Posterior cingulate gyrus (tissue), 11 donors: ENCODE data around the gene MRPL30.
"Not testable (repeated sequence)": the region's sequence is repeated elsewhere in the genome, so short reads cannot be mapped to it uniquely, and the experiment has no call there.

ENCODE experiments used
- DNase-seq, 10 donors: peaks; one replicate each; pipeline versions ENCODE4 v3.0.0 to v3.0.0-alpha.2; 2020 to 2021; ENCODE audit warnings: mixed read lengths in 3 of 10
- intact Hi-C: fragments of 100-400 bp; cut with DNase I; formaldehyde crosslinking; loops from one replicate; pipeline ENCODE4 v1.15.1; 2023

MRPL30 gene

GRCh38 chr2:99181624-99182000 lies 628 bp downstream of the MRPL30 start:
- no peak for DNase-seq
- intact Hi-C loops = loop anchor here (1.0 to 2.0 kb wide), 3 partner anchors 27 to 309 kb away; partner anchors contain the start of genes LIPT1, REV1, TSGA10 and TXNDC9

GRCh38 chr2:99183025-99183424 lies 2.0 kb downstream of the MRPL30 start:
- DNase-seq = no peak
- intact Hi-C loops = no loop called here

DNA sequence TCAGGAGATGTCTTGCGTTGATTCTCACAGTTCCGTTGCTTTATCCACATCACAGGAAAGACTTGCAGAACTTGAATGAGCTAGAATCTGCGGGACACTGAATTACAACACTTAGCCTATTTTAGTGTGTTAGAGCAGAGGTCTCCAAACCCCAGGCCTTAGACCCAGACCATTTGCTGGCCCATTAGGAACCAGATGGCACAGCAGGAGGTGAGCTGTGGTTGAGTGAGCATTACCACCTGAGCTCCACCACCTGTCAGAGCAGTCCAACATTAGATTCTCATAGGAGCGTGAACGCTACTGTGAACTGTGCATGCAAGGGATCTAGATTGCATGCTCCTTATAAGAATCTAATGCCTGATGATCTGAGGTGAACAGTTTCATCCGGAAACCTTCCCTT lies 3.8 kb downstream of the MRPL30 start:
- intact Hi-C loops = no loop called here
- no peak for DNase-seq

DNA sequence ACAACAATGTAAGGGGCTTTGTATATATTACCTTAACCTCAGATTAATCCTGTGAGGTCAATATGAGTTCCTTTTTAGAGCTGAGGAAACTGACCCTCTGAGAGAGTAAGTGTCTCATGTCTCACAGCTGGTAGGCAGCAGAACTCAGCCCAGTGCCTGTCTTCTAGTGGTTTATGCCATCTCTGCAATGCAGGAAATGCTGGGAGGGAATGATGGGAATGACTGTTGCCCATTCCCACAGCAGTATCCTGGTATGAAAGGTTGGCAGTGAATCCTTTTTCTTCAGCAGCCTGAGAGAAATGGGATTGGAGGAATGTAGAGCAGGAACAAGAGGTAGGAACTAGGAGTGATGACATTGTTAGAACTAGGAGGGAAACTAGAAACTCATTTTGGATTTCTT lies 6.0 kb downstream of the MRPL30 start:
- intact Hi-C loops = no loop called here
- no peak for DNase-seq

- intact Hi-C loops = no loop called here
- no peak for DNase-seq
Observed at GRCh38 chr2:99188357-99188756, 7.4 kb downstream of the MRPL30 start.

GRCh38 chr2:99190548-99190947 lies 9.6 kb downstream of the MRPL30 start:
- intact Hi-C loops = no loop called here
- no peak for DNase-seq

- DNase-seq, intact Hi-C loops: not testable (repeated sequence)
Observed at GRCh38 chr2:99192364-99192763, 11.4 kb downstream of the MRPL30 start.

- DNase-seq = no peak
- intact Hi-C loops = no loop called here
Observed at GRCh38 chr2:99198103-99198841, 17.3 kb downstream of the MRPL30 start.

GRCh38 chr2:99200076-99200800 lies 19.3 kb downstream of the MRPL30 start:
- no peak for DNase-seq

DNA sequence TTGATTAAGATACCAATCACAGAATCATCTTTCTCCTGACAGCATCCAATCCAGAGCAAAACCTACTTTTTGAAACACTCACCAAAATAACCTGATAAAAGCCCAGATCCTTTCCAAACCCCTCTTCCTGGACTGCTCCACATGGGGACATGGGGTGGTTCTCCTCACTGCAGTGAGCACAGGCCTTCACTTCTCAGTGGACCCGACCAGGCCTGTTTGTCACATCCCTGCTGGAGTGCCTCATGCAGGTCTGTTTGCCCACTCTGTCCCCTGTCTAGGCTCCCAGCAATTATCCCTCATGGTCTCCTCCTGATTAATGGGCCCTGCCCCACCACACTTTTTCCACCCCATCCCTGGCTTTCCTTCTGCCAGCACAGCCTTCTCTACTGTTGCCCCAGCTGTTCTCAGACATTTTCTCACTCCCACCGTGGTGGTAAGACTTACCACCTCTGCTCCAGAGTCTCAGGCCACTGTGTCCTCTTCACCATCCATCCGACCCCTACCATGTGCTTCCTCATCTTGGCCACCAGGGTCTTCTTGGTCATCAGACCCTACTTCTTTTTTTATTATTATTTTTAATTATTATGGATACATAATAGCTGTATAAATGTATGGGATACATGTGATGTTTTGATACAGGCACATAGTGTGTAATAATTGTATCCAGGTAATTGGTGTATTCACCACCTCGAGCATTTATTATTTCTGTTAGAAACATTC lies 21.1 kb downstream of the MRPL30 start:
- DNase-seq = no peak
- intact Hi-C loops = no loop called here

More at GRCh38 chr2:99200076-99200800, 19.3 kb downstream of the MRPL30 start:
- intact Hi-C loops = no loop called here

- intact Hi-C loops = no loop called here
- no peak for DNase-seq
Observed at GRCh38 chr2:99205491-99205890, 24.5 kb downstream of the MRPL30 start.

GRCh38 chr2:99216096-99216495 lies 35.1 kb downstream of the MRPL30 start:
- DNase-seq = no peak
- intact Hi-C loops = no loop called here

GRCh38 chr2:99217929-99218501 lies 37.0 kb downstream of the MRPL30 start:
- intact Hi-C loops = no loop called here
- no peak for DNase-seq

GRCh38 chr2:99233177-99233576 lies 52.2 kb downstream of the MRPL30 start:
- DNase-seq, intact Hi-C loops: not testable (repeated sequence)

GRCh38 chr2:99238599-99238998 lies 57.6 kb downstream of the MRPL30 start:
- peak in 1 of 10 donors; percentile 25 for DNase-seq
- intact Hi-C loops = no loop called here

GRCh38 chr2:99240431-99240830 lies 59.4 kb downstream of the MRPL30 start:
- no peak for DNase-seq

GRCh38 chr2:99242151-99242550 lies 61.2 kb downstream of the MRPL30 start:
- DNase-seq = peak in 1 of 10 donors; percentile 54
- intact Hi-C loops = no loop called here

More at GRCh38 chr2:99240431-99240830, 59.4 kb downstream of the MRPL30 start:
- intact Hi-C loops = no loop called here
